NCI-H524 treated with DMSO at 0.1 percent for 48 hours (cell line): Measurements from ENCODE around the gene PDCD4.

Experiments
- DNase-seq: peaks from one replicate; lab custom pipeline; 2025; lab: John Stamatoyannopoulos, UW

Gene PDCD4

DNA sequence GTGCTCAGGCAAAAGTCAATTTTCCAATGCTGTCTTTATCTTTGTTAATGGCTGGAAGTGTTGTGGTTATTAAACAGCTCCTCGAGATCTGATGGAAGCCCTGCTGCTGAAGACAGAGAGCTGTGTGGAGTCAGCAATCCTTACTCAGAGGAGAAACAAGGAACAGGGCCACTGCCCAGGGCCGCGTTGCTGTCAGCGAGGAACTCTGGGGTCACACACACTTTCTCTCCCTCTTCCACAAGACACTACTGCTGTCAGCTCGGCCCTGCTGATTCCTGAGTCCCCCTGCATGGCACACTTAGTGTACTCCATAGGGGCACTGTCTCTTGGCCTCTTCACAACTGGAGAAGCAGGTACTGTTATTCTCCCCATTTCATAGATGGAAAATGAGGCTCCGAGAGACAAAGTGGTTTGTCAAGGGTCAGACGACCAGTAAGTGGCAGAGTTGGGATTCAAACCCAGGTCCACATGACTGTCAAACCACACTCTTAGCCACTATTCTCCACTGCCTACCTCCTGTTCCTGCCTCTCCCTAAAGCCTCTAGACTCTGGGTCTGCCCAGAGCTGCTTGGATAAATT, 29.3 kb upstream of the PDCD4 start:
- DNase-seq: no peak

- DNase-seq: no peak
Measured at GRCh38 chr10:110843031-110843430, 28.7 kb upstream of the PDCD4 start.

DNA sequence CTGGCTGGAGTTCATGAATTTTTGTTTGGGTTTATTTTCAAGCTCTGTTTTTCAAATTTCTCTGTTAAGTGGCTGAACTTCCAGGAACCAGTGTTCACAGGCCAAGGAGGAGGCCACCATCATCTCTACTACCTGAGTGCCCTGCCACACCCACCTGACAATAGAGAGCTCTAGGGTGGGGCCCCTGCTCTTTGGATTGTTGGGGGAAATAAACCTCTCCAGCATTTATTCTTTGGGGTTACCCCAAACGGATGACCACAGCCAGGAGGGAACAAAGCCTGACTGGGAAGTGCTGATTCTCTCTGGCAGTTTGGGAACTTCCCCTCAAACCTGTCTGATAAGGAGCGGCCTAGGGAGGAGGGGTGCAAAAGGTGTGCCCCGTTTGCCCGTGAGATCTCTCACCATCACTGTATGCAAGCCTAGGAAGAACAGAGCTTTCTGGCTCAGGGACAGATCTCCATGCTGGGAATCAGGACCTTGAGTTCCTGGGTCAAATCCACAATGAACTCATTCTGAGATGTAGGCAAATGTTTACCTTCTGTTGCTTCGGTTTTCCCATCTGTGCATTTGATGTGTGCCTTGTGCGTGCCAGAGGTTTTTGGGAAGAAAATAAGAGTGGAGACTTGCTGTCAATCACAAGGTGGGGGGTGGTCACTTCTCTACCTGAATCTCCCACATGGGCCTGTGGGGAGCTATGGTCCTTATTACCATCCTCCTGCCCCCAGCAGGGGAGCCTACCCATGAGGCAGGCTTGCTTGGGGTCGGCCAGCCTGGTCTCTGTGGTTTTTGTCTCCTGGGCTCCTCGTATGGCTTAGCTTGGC, 27.7 kb upstream of the PDCD4 start:
- no peak for DNase-seq

- DNase-seq: no peak
Measured at GRCh38 chr10:110844617-110844881, 27.2 kb upstream of the PDCD4 start.

- DNase-seq: no peak
Measured at GRCh38 chr10:110845192-110845755, 26.5 kb upstream of the PDCD4 start.

DNA sequence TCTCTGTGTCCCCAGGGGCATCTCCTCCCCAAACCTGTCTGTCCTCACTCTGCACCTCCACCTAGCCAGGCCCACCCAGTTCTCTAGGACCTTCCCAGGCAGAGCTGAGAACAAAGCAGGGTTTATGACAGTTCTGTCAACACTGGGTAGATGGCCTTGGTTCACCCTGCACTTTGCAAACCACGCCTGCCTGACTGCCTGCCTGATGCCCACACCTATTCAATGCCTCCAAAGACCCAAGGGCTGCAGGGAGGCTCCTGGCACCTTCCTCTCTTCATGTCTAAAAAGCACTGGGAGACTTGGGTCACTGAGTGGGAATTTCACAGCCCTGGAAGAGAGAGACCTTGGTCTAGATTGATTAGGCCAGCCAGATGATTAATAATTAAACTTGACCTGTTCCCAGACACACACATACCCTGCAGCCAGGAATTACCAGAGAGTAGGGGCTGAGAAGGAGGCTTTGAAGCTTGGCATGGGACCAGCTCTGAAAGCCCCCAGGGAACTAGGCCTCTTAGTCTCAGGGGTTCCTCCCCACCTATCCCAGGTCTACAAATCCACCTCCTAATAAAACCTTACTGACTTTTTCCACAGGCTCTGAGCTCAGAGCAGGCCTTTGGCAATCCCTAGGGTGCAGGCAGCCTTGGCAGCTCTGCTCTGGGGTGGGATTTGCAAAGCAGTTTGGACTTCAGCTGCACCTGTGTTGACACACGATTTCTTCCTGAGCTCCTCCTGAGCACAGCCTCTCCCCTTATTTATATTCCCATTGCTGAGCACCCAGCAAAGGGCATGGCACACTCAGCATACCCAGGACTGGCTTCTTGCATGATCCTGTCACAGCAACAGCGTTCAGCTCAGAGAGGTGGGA, 25.7 kb upstream of the PDCD4 start:
- DNase-seq: no peak

- DNase-seq: no peak
Measured at GRCh38 chr10:110847374-110847773, 24.4 kb upstream of the PDCD4 start.

- no peak for DNase-seq
Measured at GRCh38 chr10:110848106-110848505, 23.6 kb upstream of the PDCD4 start.

DNA sequence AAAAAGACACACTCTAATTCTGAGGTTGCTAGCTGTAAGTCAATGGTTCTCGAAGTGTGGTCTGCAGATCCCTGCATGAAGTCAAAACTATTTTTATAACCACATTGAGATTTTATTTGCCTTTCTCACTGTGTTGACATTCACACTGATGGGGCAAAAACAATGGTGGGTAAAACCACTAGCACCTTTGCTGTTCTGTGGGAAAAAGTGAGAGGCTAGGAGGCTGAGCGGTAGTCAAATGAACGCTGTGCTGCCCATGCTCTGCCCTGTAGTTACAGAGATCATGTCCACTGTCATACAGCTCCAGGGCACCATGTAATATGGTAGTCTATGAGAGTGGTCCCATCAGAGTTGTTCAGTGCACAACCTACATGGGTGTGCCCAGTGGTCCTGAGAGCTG, 21.6 kb upstream of the PDCD4 start:
- DNase-seq: no peak

DNA sequence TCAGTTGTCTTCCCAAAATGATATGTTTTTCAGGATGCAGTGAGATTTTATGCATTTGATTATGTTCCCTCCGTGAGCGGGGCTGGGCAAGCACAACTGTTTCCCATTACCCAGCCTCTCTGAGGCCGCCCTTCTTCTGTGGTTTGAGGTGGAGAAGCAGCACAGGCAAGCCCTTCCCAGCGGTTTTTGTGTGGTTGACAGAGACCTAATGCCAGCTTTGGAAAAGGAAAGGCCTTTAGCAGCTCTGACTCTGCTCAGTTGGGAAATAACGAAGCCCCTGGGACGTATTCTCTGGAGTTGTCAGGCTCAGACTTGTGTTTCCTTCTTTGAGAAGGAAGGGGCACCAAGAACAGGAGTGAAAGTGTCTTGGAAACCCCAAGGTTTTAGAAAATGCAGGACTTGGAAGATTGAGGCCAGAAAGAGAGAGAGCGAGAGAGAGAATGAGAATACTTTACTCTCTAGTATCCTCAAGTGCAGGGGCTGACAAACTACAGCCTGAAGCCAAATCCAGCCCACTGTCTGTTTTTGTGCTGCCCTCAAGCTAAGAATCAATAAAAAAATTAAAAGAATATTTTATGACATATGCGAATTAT, 20.6 kb upstream of the PDCD4 start:
- no peak for DNase-seq

GRCh38 chr10:110852255-110852896, 19.4 kb upstream of the PDCD4 start:
- DNase-seq: no peak

- no peak for DNase-seq
Measured at GRCh38 chr10:110852947-110853346, 18.8 kb upstream of the PDCD4 start.

DNA sequence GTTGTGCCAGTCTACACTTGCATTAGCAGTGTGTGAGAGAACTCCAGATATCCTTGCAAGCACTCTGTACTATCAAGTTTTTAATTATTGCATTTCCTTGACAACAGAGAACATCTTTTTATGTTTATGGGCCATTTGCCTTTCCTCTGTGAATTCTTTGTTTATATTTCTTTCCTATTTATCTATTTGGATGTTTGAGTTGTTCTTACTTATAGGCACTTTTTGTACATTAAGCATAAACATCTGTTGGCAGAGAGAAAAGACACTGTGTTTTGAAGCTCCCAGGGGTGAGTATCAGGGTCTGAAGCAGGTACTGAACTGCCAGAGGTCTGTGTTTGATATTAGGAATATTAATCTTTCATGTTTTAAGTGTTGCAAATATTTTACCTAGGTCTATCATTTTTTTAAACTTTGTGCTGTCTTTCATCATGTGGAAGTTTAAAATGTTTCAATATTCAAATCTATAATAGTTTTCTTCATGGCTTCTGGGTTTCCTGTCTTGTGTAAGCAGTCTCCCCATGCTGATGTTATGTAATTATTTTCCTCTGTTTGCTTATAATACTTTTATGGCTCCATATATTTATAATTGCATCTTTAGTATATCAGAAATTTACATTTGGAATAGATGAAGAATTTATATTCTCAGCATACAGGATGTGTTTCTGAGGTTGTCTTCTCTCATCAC, 17.7 kb upstream of the PDCD4 start:
- no peak for DNase-seq

DNA sequence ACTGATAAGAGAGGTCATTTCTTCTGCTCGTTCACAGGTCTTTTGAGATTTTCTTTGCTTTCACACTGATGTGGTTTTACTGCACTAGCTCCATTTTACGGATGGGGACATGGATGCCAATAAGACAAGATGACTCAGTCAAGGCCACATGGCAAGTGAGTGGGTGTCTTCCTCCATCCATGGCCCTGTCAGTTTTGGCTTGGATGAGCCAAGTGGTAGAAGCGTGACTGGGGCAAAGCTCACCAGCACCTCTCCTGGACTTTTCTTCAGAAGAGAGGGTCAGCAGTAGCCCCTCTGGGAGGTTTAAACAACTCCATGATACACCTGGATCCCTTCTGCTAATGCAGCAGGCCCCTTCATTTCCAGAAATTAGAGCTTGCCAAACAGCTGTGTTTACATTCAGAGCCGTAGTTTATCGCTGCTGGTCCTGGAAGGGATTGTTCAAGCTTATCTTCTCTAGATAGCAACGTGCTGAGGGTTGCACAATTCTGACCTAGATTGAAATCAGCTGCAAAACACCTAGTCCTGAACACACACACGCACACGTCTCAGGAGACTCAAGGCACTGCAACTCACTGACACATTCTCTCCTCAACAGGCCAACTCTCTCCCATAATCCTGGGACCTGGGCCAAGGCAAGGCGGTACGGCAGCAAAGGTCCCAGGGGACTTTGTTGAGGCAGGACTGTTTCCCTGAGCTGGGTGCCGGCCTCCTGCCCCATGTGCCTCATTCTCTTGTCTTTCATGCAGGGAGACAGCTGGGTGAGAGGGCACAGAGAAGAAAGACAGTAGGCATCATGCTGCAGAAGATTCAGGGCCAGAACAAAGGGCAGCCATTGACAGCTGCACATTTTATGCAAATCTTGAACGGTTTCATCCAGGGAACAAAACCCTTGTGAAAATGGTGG, 14.2 kb upstream of the PDCD4 start:
- no peak for DNase-seq

DNA sequence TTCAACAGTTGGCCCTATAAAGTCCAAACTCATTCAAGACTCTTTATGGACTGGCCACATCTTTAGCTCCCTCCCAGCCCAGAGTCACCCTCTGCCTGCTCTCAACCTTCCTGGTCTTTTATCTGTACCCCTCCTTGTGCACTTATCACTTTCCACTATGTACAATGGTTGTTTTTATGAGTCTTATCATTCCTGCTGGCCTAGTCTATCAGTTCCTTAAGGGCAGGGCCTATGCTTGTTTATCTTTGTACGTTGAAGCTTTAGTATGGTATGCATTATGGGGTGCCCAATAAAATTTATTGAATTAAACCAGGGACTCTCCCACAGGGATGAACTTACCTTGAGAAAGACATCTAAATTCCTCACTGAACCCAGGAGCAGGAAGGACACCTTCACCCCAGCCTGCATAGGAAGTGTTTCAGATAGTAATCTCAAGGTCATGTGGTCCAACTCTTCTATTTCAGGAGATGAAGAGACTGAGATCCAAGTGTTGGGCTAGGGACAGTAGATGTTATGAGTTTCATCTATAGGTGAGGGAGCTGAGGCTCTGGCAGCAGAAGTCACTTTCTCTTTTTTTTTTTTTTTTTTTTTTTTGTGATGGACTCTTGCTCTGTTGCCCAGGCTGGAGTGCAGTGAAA, 13.3 kb upstream of the PDCD4 start:
- no peak for DNase-seq

GRCh38 chr10:110859206-110859972, 12.3 kb upstream of the PDCD4 start:
- no peak for DNase-seq

GRCh38 chr10:110859973-110860376, 11.8 kb upstream of the PDCD4 start:
- no peak for DNase-seq

DNA sequence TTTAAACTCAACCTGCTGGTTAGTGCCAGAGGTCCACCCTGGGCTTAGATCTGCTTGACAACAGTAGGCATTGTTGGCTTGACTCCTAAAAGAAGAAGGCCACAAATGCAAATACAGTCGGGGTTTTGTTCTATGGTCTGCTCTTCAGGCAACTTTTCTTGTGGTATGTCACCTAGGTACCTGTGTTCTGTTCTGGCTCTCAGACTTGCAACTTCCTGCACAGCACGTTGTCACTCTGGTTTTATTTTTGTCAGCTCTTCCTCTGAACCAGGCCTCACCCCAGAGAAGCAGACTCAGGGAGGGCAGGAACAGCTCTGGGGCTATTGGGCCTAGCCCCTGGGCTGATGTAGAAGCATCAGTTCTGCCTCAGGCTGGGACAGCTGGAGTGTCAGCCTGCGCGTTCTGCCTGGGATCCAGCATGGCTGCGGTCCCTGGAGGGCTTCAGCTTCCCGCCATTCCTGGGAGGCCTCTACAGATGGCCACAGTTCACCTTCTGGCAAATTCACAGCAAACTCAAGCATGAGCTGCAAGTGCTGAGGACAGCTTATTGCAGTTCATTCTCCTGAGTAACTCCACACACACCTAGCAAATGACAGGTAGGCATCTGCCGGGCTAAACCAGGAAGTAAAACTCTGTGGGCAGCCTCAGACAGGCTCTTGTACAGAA, 11.0 kb upstream of the PDCD4 start:
- no peak for DNase-seq
